Measurements from ENCODE around the gene HIBADH. TPM values are rescaled to one million over a fixed set of nuclear protein-coding genes. Genes with fewer than 3 reads are reported as not detected.

Gene HIBADH
- total and polyA plus RNA-seq, 10 of the 15 experiments (the other 5 are each of a cell fraction or from before 2014, with no cell fraction given): 8.7 to 36.1 (median 18.6) TPM

GRCh38 chr7:27633062-27633461 lies 29.6 kb downstream of the HIBADH start:
- no peak for DNase-seq (ENCODE audit: low read depth, low spot score)
- ChIA-PET RAD21 (ENCODE audit: unreplicated experiment) (interaction anchor here (0.8 kb wide), 1 partner anchor 9 kb away, joined by 3 read pairs; no protein-coding TSS in a partner anchor), SMC1A (ENCODE audit: uncharacterized antibody, unreplicated experiment) (no interaction called here), POLR2A (no interaction called here), CTCF (interaction anchor here (1.5 to 2.3 kb wide), 2 partner anchors 9 to 27 kb away, joined by 5 to 6 read pairs; no protein-coding TSS in a partner anchor)
- no peak overlapping the region for H3K27ac ChIP-seq (ENCODE audit: control insufficient read depth, insufficient read depth)
- BruUV-seq (replicated peaks): no TSS peak
- no peaks in the 10 kb centered on the region for H3K79me2 ChIP-seq (ENCODE audit: control insufficient read depth, insufficient read depth, low read length)
- intact Hi-C loops (cut with micrococcal nuclease; ENCODE audit: unreplicated experiment): no loop called here
- ATAC-seq: no peak
- no peak overlapping the region for H3K9ac ChIP-seq (ENCODE audit: control insufficient read depth, insufficient read depth, low read length)
- no peak for TF ChIP-seq KAT2A (conservative IDR thresholded peaks at IDR 0.05; ENCODE audit: control insufficient read depth, low read depth, low read length)
- TF ChIP-seq, protein P1, sequence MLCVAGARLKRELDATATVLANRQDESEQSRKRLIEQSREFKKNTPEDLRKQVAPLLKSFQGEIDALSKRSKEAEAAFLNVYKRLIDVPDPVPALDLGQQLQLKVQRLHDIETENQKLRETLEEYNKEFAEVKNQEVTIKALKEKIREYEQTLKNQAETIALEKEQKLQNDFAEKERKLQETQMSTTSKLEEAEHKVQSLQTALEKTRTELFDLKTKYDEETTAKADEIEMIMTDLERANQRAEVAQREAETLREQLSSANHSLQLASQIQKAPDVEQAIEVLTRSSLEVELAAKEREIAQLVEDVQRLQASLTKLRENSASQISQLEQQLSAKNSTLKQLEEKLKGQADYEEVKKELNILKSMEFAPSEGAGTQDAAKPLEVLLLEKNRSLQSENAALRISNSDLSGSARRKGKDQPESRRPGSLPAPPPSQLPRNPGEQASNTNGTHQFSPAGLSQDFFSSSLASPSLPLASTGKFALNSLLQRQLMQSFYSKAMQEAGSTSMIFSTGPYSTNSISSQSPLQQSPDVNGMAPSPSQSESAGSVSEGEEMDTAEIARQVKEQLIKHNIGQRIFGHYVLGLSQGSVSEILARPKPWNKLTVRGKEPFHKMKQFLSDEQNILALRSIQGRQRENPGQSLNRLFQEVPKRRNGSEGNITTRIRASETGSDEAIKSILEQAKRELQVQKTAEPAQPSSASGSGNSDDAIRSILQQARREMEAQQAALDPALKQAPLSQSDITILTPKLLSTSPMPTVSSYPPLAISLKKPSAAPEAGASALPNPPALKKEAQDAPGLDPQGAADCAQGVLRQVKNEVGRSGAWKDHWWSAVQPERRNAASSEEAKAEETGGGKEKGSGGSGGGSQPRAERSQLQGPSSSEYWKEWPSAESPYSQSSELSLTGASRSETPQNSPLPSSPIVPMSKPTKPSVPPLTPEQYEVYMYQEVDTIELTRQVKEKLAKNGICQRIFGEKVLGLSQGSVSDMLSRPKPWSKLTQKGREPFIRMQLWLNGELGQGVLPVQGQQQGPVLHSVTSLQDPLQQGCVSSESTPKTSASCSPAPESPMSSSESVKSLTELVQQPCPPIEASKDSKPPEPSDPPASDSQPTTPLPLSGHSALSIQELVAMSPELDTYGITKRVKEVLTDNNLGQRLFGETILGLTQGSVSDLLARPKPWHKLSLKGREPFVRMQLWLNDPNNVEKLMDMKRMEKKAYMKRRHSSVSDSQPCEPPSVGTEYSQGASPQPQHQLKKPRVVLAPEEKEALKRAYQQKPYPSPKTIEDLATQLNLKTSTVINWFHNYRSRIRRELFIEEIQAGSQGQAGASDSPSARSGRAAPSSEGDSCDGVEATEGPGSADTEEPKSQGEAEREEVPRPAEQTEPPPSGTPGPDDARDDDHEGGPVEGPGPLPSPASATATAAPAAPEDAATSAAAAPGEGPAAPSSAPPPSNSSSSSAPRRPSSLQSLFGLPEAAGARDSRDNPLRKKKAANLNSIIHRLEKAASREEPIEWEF (IDR thresholded peaks at IDR 0.05; ENCODE audit: insufficient replicate concordance, low read depth, low read length): no peak
- no peak for TF ChIP-seq FOS (IDR thresholded peaks at IDR 0.05; ENCODE audit: borderline replicate concordance, extremely low read depth, insufficient read length)
- H3K4me2 ChIP-seq (ENCODE audit: control insufficient read depth, insufficient read depth): no peak overlapping the region
- no peaks in the 10 kb centered on the region for H3K4me1 ChIP-seq (ENCODE audit: control insufficient read depth, insufficient read depth, low read length)
- H3K4me3 ChIP-seq: no peak overlapping the region
- in situ Hi-C loops (cut with MboI): no loop called here
- 100% methylated on average over 6 of the region's 6 CpGs for whole genome bisulfite sequencing (ENCODE audit: insufficient coverage, insufficient replicate concordance, low lambda C conversion rate, missing lambda C conversion rate)
- no peaks in the 10 kb centered on the region for H3K9me3 ChIP-seq (replicated peaks; ENCODE audit: control insufficient read depth, insufficient read depth, low read length)
- H2AFZ ChIP-seq (ENCODE audit: control insufficient read depth, low read depth, low read length): no peak overlapping the region
- H3K36me3 ChIP-seq (ENCODE audit: control insufficient read depth in 2 of 2, insufficient read depth in 2 of 2, low read length in 1 of 2): no peaks in the 10 kb centered on the region
- H3K27me3 ChIP-seq (replicated peaks in 1 of 2; ENCODE audit: control insufficient read depth in 2 of 2, insufficient read depth in 2 of 2, low read length in 1 of 2): no peaks in the 10 kb centered on the region
- H4K20me1 ChIP-seq (ENCODE audit: control insufficient read depth, insufficient read depth): no peaks in the 10 kb centered on the region
- no peak for FAIRE-seq
